GM18505 (cell line): ENCODE measurements around the gene AIDA.

ENCODE experiments used
- ATAC-seq: cut with Tn5 transposase; IDR thresholded peaks from one replicate; pipeline ENCODE4 v1.9.1; 2021; ENCODE audit not compliant: unreplicated experiment
- POLR2A ChIP-seq: IDR thresholded peaks from 4 replicates; pipeline ENCODE4 v1.6.1; 2011; ENCODE audit warnings: borderline replicate concordance; ENCODE audit not compliant: insufficient read depth, insufficient read length; ENCODE audit errors: extremely low read depth

The AIDA gene

DNA sequence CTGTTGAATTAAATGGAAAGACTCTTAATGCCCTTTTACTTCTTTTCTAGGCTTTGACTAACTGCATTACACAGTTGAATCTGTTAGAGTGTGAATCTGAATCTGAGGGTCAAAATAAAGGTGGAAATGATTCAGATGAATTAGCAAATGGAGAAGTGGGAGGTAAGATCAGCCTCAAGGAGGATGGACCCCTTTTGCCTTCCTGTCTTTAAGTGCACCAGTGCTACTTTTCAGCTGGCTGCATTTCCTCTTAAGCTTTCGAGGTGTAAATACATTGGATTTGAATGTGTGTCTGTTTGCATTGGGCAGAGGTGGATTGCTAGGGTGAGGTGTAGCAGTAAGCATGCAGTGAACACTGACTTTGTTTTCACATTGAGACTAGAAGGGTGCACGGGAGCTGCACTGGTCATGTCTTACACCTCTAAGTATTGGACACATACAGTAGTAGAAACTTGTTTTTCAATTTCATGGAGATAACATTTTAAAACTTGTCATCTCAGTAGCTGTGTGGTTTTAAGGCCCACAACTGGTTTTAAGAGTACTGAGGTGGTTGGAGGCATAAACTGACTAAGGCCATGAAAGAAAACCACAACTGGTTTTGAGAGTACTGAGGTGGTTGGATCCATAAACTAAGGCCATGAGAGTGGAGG lies 59.0 kb downstream of the AIDA start:
- TF ChIP-seq POLR2A = no peak
- ATAC-seq = peak; percentile 61

GRCh38 chr1:222652676-222653075 lies 59.6 kb downstream of the AIDA start:
- no peak for ATAC-seq
- TF ChIP-seq POLR2A = no peak

- TF ChIP-seq POLR2A = no peak
- no peak for ATAC-seq
Observed at GRCh38 chr1:222644636-222644980, 67.7 kb downstream of the AIDA start.

DNA sequence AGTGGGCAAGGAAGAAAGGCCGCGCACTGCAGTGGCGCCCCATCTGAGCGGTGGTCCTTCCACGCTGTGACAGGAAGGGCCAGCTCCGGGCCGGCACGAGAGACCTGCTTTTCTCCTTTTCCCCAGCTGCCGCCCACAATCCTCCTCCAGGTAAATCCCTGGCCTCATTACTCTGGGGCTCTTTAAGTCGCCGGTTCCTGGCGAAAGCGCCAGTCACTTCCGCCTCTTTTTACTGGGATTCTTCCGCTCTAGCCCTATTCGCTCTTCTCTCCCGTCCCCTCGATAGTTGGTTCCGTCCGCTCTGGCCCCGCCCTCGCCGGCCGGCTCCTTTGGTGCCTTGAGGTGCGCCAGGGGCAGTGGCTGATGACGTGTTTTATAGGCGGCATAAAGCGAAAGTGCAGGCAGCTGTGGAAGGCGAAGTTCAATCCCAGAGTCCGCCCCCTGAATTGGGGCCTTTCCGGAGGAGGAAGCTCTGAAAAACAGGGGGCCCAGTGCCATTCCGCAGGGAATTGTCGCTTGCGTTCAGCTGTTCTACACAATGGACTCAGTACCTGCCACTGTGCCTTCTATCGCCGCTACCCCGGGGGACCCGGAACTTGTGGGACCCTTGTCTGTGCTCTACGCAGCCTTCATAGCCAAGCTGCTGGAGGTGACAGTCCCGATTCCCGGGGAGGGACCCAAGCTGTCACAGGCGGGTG lies 68.2 kb downstream of the AIDA start:
- ATAC-seq = peak; percentile 97
- TF ChIP-seq POLR2A = peak; percentile 92

DNA sequence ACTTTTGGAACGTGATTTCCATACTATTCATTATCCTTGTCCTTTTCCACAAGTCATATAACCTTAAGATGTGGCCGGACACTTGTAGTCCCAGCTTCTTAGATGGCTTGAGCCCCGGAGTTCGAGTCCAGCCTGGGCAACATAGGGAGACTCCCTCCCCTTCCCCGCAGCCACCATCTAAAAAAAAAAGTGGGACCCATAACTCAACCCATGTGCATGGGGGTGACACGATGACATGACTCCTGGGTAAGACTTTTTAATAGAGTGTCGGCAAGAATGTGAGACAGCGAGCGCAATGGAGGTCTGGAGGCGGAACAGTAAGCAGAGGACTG lies 68.7 kb downstream of the AIDA start:
- TF ChIP-seq POLR2A = no peak
- ATAC-seq = no peak

GRCh38 chr1:222642468-222642867 lies 69.8 kb downstream of the AIDA start:
- no peak for TF ChIP-seq POLR2A
- no peak for ATAC-seq

- no peak for ATAC-seq
- no peak for TF ChIP-seq POLR2A
Observed at GRCh38 chr1:222641269-222641948, 70.9 kb downstream of the AIDA start.

DNA sequence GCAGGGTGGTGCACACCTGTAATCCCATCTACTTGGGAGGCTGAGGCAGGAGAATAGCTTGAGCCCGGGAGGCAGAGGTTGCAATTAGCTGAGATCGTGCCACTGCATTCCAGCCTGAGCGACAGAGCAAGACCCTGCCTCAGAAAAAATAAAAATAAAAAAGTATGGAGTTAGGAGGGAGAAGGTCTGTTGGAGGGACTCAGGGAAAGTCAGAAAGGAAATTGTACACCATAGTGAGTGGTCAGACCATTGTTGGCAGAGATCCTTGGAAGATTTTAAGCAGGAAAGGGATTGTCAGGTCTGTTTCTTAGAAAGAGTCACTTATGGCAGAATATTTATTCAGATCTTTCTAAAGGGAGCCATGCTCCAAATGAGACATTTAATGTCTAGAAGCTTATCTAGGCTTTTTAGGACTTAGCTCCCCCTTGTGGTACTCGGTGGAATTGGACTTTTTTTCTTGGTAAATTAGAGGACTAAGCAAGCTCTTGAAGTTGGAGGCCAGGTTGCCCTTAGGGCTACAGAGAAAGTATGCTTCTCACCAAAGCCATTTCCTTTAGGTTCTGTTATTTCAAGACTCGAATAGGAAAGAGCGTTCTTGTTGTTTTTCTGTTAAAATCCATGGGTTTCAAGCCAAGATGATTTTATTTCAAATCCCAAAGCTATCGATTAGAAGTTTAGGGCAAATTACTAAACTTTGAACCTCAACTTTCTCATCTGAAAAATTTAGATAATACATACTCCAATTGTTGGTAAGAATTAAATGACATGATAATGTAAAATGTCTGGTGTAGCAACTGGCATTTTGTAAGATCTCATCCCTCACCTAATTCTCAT lies 77.9 kb downstream of the AIDA start:
- ATAC-seq = no peak
- TF ChIP-seq POLR2A = no peak

DNA sequence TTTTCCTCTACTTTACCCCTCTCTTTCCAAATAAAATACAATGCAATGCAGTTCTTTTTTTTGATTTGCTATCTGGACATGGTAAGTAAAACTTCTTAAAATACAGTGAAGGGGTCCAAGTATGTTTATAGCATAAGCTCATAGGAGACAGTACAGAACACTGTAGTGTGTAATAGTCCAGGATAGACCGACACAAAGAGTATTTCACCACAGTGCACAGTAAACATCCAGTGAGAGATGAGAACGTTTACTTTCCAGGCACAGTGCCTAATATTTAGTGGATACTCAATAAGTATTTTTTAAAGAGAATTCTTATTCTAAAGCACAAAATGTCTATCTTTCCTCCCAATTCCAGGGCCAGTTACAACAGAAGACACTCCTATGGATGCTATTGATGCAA lies 79.5 kb downstream of the AIDA start:
- no peak for TF ChIP-seq POLR2A
- ATAC-seq = no peak

GRCh38 chr1:222631611-222632208 lies 80.6 kb downstream of the AIDA start:
- no peak for ATAC-seq
- TF ChIP-seq POLR2A = no peak

DNA sequence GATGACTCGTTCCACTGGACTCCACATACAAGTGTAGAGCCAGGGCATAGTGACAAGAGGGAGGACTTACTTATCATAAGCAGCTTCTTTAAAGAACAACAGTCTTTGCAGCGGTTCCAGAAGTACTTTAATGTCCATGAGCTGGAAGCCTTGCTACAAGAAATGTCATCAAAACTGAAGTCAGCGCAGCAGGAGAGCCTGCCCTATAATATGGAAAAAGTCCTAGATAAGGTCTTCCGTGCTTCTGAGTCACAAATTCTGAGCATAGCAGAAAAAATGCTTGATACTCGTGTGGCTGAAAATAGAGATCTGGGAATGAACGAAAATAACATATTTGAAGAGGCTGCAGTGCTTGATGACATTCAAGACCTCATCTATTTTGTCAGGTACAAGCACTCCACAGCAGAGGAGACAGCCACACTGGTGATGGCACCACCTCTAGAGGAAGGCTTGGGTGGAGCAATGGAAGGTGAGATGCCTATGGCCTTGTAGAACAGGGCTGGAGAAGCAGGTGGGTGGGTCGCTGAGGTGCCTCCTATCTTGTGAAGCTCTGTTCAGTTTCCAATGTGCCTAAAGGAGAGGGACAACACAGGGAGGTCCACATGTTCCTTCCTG lies 82.3 kb downstream of the AIDA start:
- TF ChIP-seq POLR2A = no peak
- no peak for ATAC-seq

DNA sequence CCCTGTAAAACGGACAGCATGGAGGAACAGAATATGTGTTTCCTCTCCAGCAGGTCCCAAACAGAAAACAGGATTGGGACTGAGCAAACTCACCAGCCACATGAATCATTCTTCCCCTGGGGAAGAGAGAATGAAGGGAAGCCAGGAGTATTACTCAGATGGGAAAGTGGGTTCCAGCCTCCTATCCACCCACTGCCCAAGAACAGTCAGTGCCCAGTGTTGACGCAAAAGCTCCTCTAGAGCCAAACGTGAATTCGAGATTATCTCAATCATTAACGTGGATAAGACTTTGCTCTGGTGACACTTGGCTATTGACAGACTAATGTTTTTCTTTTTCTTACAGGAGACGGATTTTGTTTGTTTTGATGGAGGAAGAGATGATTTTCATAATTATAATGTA lies 85.1 kb downstream of the AIDA start:
- ATAC-seq = no peak
- no peak for TF ChIP-seq POLR2A

GRCh38 chr1:222624214-222624613 lies 88.1 kb downstream of the AIDA start:
- no peak for TF ChIP-seq POLR2A
- no peak for ATAC-seq

DNA sequence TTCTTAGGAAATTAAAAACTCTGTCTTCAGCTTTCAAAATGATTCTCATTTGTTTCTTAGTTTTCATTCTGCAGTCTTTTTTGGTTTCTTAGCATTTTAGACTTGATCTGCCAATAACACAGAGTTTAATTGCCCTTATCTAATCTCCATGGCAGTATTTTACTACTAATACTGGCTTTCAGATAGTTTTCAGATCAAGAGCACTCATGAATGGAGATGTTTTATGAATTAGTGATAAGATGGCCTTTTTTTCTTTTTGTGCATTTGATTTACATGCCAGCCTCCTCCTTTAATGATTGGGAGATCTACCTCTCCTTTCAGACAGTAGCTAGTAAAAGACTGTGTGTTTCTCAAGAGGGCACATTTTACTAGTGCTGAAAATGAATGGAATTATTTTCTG lies 88.8 kb downstream of the AIDA start:
- ATAC-seq = no peak
- TF ChIP-seq POLR2A = no peak

DNA sequence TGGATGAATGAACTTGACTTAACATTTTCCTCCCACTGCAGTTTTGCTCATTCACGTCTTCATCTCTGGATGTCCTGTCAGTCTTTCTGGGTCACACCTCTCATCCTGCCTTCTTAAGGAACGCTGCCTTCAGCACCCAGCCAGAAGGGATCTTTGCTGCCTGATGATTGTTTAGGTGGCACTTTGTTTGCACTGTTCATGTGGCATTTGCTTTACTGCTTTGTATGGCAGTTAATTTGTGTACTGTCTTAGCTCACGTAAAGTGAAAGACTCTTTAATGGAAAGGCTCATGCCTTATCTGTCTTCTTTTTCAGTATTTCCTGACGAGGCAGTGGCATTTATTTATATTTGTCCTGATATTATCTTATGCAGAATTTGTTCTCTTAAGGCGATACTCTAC lies 89.5 kb downstream of the AIDA start:
- ATAC-seq = no peak

More for the DNA sequence above, 89.5 kb downstream of the AIDA start:
- TF ChIP-seq POLR2A = no peak
